ENCODE results near the gene KRTCAP2. TPM values are rescaled to one million over a fixed set of nuclear protein-coding genes. Genes with fewer than 3 reads are reported as not detected.
"Not testable (repeated sequence)": the region's sequence is repeated elsewhere in the genome, so short reads cannot be mapped to it uniquely, and the experiment has no call there.

Gene KRTCAP2
- polyA plus RNA-seq, 3 donors: 140 to 153 (median 152) TPM

- no peak for DNase-seq (ENCODE audit: low read depth in 3 of 3, low spot score in 2 of 3)
These were observed 2.3 kb downstream of the KRTCAP2 start for GRCh38 chr1:155170806-155171205.

GRCh38 chr1:155170101-155170785 is 2.9 kb downstream of the KRTCAP2 start:
- no peak for DNase-seq (ENCODE audit: low read depth in 3 of 3, low spot score in 2 of 3)

- DNase-seq (ENCODE audit: low read depth in 3 of 3, low spot score in 2 of 3): no peak
These were observed 3.6 kb downstream of the KRTCAP2 start for GRCh38 chr1:155169541-155169940.

GRCh38 chr1:155168456-155169210 is 4.5 kb downstream of the KRTCAP2 start:
- DNase-seq (ENCODE audit: low read depth in 3 of 3, low spot score in 2 of 3): no peak

- not testable (repeated sequence) for DNase-seq (ENCODE audit: low read depth in 3 of 3, low spot score in 2 of 3)
These were observed 5.0 kb downstream of the KRTCAP2 start for GRCh38 chr1:155168105-155168445.

- no peak for DNase-seq (ENCODE audit: low read depth in 3 of 3, low spot score in 2 of 3)
These were observed 5.7 kb downstream of the KRTCAP2 start for GRCh38 chr1:155167166-155168104.

- no peak for DNase-seq (ENCODE audit: low read depth in 3 of 3, low spot score in 2 of 3)
These were observed 6.5 kb downstream of the KRTCAP2 start for GRCh38 chr1:155166471-155167165.

GRCh38 chr1:155166051-155166470 is 7.0 kb downstream of the KRTCAP2 start:
- no peak for DNase-seq (ENCODE audit: low read depth in 3 of 3, low spot score in 2 of 3)

- not testable (repeated sequence) for DNase-seq (ENCODE audit: low read depth in 3 of 3, low spot score in 2 of 3)
These were observed 8.5 kb downstream of the KRTCAP2 start for GRCh38 chr1:155164625-155165024.

GRCh38 chr1:155163785-155164184 is 9.3 kb downstream of the KRTCAP2 start:
- not testable (repeated sequence) for DNase-seq (ENCODE audit: low read depth in 3 of 3, low spot score in 2 of 3)

- not testable (repeated sequence) for DNase-seq (ENCODE audit: low read depth in 3 of 3, low spot score in 2 of 3)
These were observed 10.5 kb downstream of the KRTCAP2 start for GRCh38 chr1:155162631-155163030.

GRCh38 chr1:155160128-155160527 is 13.0 kb downstream of the KRTCAP2 start:
- no peak for DNase-seq (ENCODE audit: low read depth in 3 of 3, low spot score in 2 of 3)

GRCh38 chr1:155158991-155159390 is 14.1 kb downstream of the KRTCAP2 start:
- no peak for DNase-seq (ENCODE audit: low read depth in 3 of 3, low spot score in 2 of 3)

GRCh38 chr1:155155996-155156643 is 17.0 kb downstream of the KRTCAP2 start:
- not testable (repeated sequence) for DNase-seq (ENCODE audit: low read depth in 3 of 3, low spot score in 2 of 3)

- no peak for DNase-seq (ENCODE audit: low read depth in 3 of 3, low spot score in 2 of 3)
These were observed 27.6 kb downstream of the KRTCAP2 start for GRCh38 chr1:155145491-155145890.

- DNase-seq (ENCODE audit: low read depth in 3 of 3, low spot score in 2 of 3): no peak
These were observed 31.4 kb downstream of the KRTCAP2 start for GRCh38 chr1:155141749-155142148.

- no peak for DNase-seq (ENCODE audit: low read depth in 3 of 3, low spot score in 2 of 3)
These were observed 32.5 kb downstream of the KRTCAP2 start for GRCh38 chr1:155140630-155140953.

- peak in 1 of 3 donors; percentile 66 for DNase-seq (ENCODE audit: low read depth in 3 of 3, low spot score in 2 of 3)
These were observed 33.0 kb downstream of the KRTCAP2 start, which contains the start of gene DPM3 for GRCh38 chr1:155139895-155140629. TSS of gene DPM3 (minus strand) at chr1:155140531. CDS start at chr1:155140240, 291 bp downstream.
